HEK293 (cell line): ENCODE results near the gene ACAD9.

Experiments used
- GFI1B ChIP-seq: fragments of 450-650 bp; formaldehyde crosslinking; IDR thresholded peaks from 2 replicates; pipeline ENCODE4 v1.5.1; 2016; ENCODE audit warnings: missing biosample characterization, missing genetic modification characterization
- INSM2 ChIP-seq: fragments of 450-650 bp; formaldehyde crosslinking; IDR thresholded peaks from 2 replicates; pipeline ENCODE4 v1.5.1; 2016; ENCODE audit warnings: missing biosample characterization, missing genetic modification characterization
- PRDM6 ChIP-seq: fragments of 450-650 bp; formaldehyde crosslinking; IDR thresholded peaks from 2 replicates; pipeline ENCODE4 v1.5.1; 2017; ENCODE audit warnings: missing biosample characterization, missing genetic modification characterization
- RBAK ChIP-seq: fragments of 450-650 bp; formaldehyde crosslinking; IDR thresholded peaks from 2 replicates; pipeline ENCODE4 v1.5.1; 2016; ENCODE audit warnings: missing biosample characterization, missing genetic modification characterization
- SCRT1 ChIP-seq: fragments of 450-650 bp; formaldehyde crosslinking; IDR thresholded peaks from 2 replicates; pipeline ENCODE4 v1.5.1; 2016; ENCODE audit warnings: missing biosample characterization, missing genetic modification characterization, borderline replicate concordance
- SP3 ChIP-seq: fragments of 450-650 bp; formaldehyde crosslinking; IDR thresholded peaks from 2 replicates; pipeline ENCODE4 v1.5.1; 2016; ENCODE audit warnings: missing biosample characterization, missing genetic modification characterization
- TCF7L2 ChIP-seq: IDR thresholded peaks from 2 replicates; pipeline ENCODE4 v1.6.1; 2011; ENCODE audit warnings: low read depth, mild to moderate bottlenecking, inconsistent platforms, low read length, moderate library complexity, borderline replicate concordance
- ZNF10 ChIP-seq: fragments of 450-650 bp; formaldehyde crosslinking; IDR thresholded peaks from 2 replicates; pipeline ENCODE4 v1.5.1; 2017; ENCODE audit warnings: missing biosample characterization, missing genetic modification characterization
- ZNF121 ChIP-seq: fragments of 450-650 bp; formaldehyde crosslinking; IDR thresholded peaks from 2 replicates; pipeline ENCODE4 v1.5.1; 2016; ENCODE audit warnings: missing biosample characterization, missing genetic modification characterization
- ZNF140 ChIP-seq: fragments of 450-650 bp; formaldehyde crosslinking; IDR thresholded peaks from 2 replicates; pipeline ENCODE4 v1.5.1; 2016; ENCODE audit warnings: missing biosample characterization, missing genetic modification characterization
- ZNF239 ChIP-seq: fragments of 450-650 bp; formaldehyde crosslinking; IDR thresholded peaks from 2 replicates; pipeline ENCODE4 v1.5.1; 2016; ENCODE audit warnings: missing biosample characterization, missing genetic modification characterization
- ZNF248 ChIP-seq: fragments of 450-650 bp; formaldehyde crosslinking; IDR thresholded peaks from 2 replicates; pipeline ENCODE4 v1.5.1; 2017; ENCODE audit warnings: missing biosample characterization, missing genetic modification characterization
- ZNF302 ChIP-seq: fragments of 450-650 bp; formaldehyde crosslinking; IDR thresholded peaks from 2 replicates; pipeline ENCODE4 v1.5.1; 2016; ENCODE audit warnings: missing biosample characterization, missing genetic modification characterization, low read depth
- ZNF391 ChIP-seq: fragments of 450-650 bp; formaldehyde crosslinking; IDR thresholded peaks from 2 replicates; pipeline ENCODE4 v1.5.1; 2016; ENCODE audit warnings: low read depth, missing biosample characterization, missing genetic modification characterization, borderline replicate concordance
- ZNF558 ChIP-seq: fragments of 450-650 bp; formaldehyde crosslinking; IDR thresholded peaks from 2 replicates; pipeline ENCODE4 v1.5.1; 2016; ENCODE audit warnings: missing biosample characterization, missing genetic modification characterization
- ZNF560 ChIP-seq: fragments of 450-650 bp; formaldehyde crosslinking; IDR thresholded peaks from 2 replicates; pipeline ENCODE4 v1.5.1; 2017; ENCODE audit warnings: missing biosample characterization, missing genetic modification characterization, borderline replicate concordance
- ZNF561 ChIP-seq: fragments of 450-650 bp; IDR thresholded peaks from 2 replicates; pipeline ENCODE4 v1.5.1; 2018; ENCODE audit warnings: missing biosample characterization, missing genetic modification characterization, borderline replicate concordance
- ZNF621 ChIP-seq: fragments of 450-650 bp; formaldehyde crosslinking; IDR thresholded peaks from 2 replicates; pipeline ENCODE4 v1.5.1; 2017; ENCODE audit warnings: missing biosample characterization, missing genetic modification characterization
- ZNF626 ChIP-seq: fragments of 450-650 bp; sonication (Bioruptor Pico); formaldehyde crosslinking; IDR thresholded peaks from 2 replicates; pipeline ENCODE4 v1.5.1; 2018; ENCODE audit warnings: missing biosample characterization, missing genetic modification characterization, inconsistent platforms
- ZNF629 ChIP-seq: fragments of 450-650 bp; formaldehyde crosslinking; IDR thresholded peaks from 2 replicates; pipeline ENCODE4 v1.5.1; 2017; ENCODE audit warnings: missing biosample characterization, missing genetic modification characterization
- ZNF701 ChIP-seq: fragments of 450-650 bp; formaldehyde crosslinking; IDR thresholded peaks from 2 replicates; pipeline ENCODE4 v1.5.1; 2016; ENCODE audit warnings: missing biosample characterization, missing genetic modification characterization
- ZNF776 ChIP-seq: fragments of 450-650 bp; formaldehyde crosslinking; IDR thresholded peaks from 2 replicates; pipeline ENCODE4 v1.5.0; 2017; ENCODE audit warnings: missing biosample characterization, missing genetic modification characterization, borderline replicate concordance
- ZNF791 ChIP-seq: fragments of 450-650 bp; formaldehyde crosslinking; IDR thresholded peaks from 2 replicates; pipeline ENCODE4 v1.5.1; 2016; ENCODE audit warnings: missing biosample characterization, missing genetic modification characterization
- TF ChIP-seq, protein P1 (sequence below): fragments of 450-650 bp; formaldehyde crosslinking; IDR thresholded peaks from 2 replicates; pipeline ENCODE4 v1.5.1; 2016; ENCODE audit warnings: missing biosample characterization, missing genetic modification characterization, borderline replicate concordance
- TF ChIP-seq, protein P2 (sequence below): fragments of 450-650 bp; formaldehyde crosslinking; IDR thresholded peaks from 2 replicates; pipeline ENCODE4 v1.5.0; 2017; ENCODE audit warnings: missing biosample characterization, missing genetic modification characterization, borderline replicate concordance
- TF ChIP-seq, protein P3 (sequence below): fragments of 450-650 bp; formaldehyde crosslinking; IDR thresholded peaks from 2 replicates; pipeline ENCODE4 v1.5.1; 2016; ENCODE audit warnings: missing biosample characterization, missing genetic modification characterization
- TF ChIP-seq, protein P4 (sequence below): fragments of 450-650 bp; formaldehyde crosslinking; IDR thresholded peaks from 2 replicates; pipeline ENCODE4 v1.5.1; 2016; ENCODE audit warnings: missing biosample characterization, missing genetic modification characterization
- TF ChIP-seq, protein P5 (sequence below): fragments of 450-650 bp; formaldehyde crosslinking; IDR thresholded peaks from 2 replicates; pipeline ENCODE4 v1.5.1; 2016; ENCODE audit warnings: missing biosample characterization, missing genetic modification characterization

Gene ACAD9

GRCh38 chr3:128859630-128860029 lies 19.8 kb upstream of the ACAD9 start (continued):
- no peak for TF ChIP-seq INSM2 (tag by site-specific recombination)
- TF ChIP-seq, protein P1, sequence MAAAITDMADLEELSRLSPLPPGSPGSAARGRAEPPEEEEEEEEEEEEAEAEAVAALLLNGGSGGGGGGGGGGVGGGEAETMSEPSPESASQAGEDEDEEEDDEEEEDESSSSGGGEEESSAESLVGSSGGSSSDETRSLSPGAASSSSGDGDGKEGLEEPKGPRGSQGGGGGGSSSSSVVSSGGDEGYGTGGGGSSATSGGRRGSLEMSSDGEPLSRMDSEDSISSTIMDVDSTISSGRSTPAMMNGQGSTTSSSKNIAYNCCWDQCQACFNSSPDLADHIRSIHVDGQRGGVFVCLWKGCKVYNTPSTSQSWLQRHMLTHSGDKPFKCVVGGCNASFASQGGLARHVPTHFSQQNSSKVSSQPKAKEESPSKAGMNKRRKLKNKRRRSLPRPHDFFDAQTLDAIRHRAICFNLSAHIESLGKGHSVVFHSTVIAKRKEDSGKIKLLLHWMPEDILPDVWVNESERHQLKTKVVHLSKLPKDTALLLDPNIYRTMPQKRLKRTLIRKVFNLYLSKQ (tag by site-specific recombination): no peak
- TF ChIP-seq ZNF776: no peak
- TF ChIP-seq SP3 (tag by site-specific recombination): no peak
- TF ChIP-seq, protein P2, sequence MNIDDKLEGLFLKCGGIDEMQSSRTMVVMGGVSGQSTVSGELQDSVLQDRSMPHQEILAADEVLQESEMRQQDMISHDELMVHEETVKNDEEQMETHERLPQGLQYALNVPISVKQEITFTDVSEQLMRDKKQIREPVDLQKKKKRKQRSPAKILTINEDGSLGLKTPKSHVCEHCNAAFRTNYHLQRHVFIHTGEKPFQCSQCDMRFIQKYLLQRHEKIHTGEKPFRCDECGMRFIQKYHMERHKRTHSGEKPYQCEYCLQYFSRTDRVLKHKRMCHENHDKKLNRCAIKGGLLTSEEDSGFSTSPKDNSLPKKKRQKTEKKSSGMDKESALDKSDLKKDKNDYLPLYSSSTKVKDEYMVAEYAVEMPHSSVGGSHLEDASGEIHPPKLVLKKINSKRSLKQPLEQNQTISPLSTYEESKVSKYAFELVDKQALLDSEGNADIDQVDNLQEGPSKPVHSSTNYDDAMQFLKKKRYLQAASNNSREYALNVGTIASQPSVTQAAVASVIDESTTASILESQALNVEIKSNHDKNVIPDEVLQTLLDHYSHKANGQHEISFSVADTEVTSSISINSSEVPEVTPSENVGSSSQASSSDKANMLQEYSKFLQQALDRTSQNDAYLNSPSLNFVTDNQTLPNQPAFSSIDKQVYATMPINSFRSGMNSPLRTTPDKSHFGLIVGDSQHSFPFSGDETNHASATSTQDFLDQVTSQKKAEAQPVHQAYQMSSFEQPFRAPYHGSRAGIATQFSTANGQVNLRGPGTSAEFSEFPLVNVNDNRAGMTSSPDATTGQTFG: no peak
- TF ChIP-seq GFI1B: no peak
- TF ChIP-seq SCRT1: no peak
- TF ChIP-seq, protein P3, sequence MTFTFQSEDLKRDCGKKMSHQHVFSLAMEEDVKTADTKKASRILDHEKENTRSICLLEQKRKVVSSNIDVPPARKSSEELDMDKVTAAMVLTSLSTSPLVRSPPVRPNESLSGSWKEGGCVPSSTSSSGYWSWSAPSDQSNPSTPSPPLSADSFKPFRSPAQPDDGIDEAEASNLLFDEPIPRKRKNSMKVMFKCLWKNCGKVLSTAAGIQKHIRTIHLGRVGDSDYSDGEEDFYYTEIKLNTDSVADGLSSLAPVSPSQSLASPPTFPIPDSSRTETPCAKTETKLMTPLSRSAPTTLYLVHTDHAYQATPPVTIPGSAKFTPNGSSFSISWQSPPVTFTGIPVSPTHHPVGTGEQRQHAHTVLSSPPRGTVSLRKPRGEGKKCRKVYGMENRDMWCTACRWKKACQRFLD (tag by site-specific recombination): no peak
- no peak for TF ChIP-seq ZNF140 (tag by site-specific recombination)
- TF ChIP-seq ZNF560: 0 out of 2 replicates have a peak, but pooled peaks have one; percentile 12
- TF ChIP-seq ZNF701 (tag by site-specific recombination): no peak
- TF ChIP-seq ZNF558 (tag by site-specific recombination): 0 out of 2 replicates have a peak, but pooled peaks have one; percentile 32
- TF ChIP-seq ZNF561 (tag by site-specific recombination): no peak
- no peak for TF ChIP-seq TCF7L2
- TF ChIP-seq PRDM6 (tag by site-specific recombination): no peak
- TF ChIP-seq ZNF626 (tag by site-specific recombination): peak; percentile 96
- TF ChIP-seq ZNF391 (tag by site-specific recombination): no peak
- TF ChIP-seq, protein P4, sequence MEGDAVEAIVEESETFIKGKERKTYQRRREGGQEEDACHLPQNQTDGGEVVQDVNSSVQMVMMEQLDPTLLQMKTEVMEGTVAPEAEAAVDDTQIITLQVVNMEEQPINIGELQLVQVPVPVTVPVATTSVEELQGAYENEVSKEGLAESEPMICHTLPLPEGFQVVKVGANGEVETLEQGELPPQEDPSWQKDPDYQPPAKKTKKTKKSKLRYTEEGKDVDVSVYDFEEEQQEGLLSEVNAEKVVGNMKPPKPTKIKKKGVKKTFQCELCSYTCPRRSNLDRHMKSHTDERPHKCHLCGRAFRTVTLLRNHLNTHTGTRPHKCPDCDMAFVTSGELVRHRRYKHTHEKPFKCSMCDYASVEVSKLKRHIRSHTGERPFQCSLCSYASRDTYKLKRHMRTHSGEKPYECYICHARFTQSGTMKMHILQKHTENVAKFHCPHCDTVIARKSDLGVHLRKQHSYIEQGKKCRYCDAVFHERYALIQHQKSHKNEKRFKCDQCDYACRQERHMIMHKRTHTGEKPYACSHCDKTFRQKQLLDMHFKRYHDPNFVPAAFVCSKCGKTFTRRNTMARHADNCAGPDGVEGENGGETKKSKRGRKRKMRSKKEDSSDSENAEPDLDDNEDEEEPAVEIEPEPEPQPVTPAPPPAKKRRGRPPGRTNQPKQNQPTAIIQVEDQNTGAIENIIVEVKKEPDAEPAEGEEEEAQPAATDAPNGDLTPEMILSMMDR: no peak
- no peak for TF ChIP-seq ZNF629
- TF ChIP-seq ZNF10 (tag by site-specific recombination): no peak
- TF ChIP-seq, protein P5, sequence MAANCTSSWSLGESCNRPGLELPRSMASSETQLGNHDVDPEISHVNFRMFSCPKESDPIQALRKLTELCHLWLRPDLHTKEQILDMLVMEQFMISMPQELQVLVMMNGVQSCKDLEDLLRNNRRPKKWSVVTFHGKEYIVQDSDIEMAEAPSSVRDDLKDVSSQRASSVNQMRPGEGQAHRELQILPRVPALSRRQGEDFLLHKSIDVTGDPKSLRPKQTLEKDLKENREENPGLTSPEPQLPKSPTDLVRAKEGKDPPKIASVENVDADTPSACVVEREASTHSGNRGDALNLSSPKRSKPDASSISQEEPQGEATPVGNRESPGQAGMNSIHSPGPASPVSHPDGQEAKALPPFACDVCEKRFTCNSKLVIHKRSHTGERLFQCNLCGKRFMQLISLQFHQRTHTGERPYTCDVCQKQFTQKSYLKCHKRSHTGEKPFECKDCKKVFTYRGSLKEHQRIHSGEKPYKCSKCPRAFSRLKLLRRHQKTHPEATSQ (tag by site-specific recombination): no peak
- TF ChIP-seq ZNF248 (tag by site-specific recombination): peak; percentile 75; the same call in 1 of the 2 replicates
- no peak for TF ChIP-seq RBAK (tag by site-specific recombination)
- no peak for TF ChIP-seq ZNF791
- TF ChIP-seq ZNF302 (tag by site-specific recombination): no peak
- TF ChIP-seq ZNF239 (tag by site-specific recombination): no peak
- no peak for TF ChIP-seq ZNF621 (tag by site-specific recombination)
- TF ChIP-seq ZNF121 (tag by site-specific recombination): no peak
